GM12872 (cell line): ENCODE data around the gene NCAPH2.

Source experiments
- CTCF ChIP-seq: IDR thresholded peaks from 3 replicates; pipeline ENCODE4 v1.5.1; 2011; ENCODE audit warnings: low read depth, mild to moderate bottlenecking, low read length, moderate library complexity; ENCODE audit not compliant: insufficient read depth

NCAPH2 gene

GRCh38 chr22:50524676-50525103, 16.7 kb downstream of the NCAPH2 start:
- TF ChIP-seq CTCF, result no peak

GRCh38 chr22:50525104-50525857, 17.3 kb downstream of the NCAPH2 start, which contains the start of gene SCO2:
Gene SCO2, minus strand, starts transcription at chr22:50525598. Its CDS starts 1,187 bp downstream, at chr22:50524411.
- peak; percentile 56; the same call in 2 of the 3 replicates for TF ChIP-seq CTCF

GRCh38 chr22:50525858-50526107, 17.8 kb downstream of the NCAPH2 start:
- TF ChIP-seq CTCF, result no peak

GRCh38 chr22:50526108-50526833, 18.2 kb downstream of the NCAPH2 start:
- peak; percentile 65; the same call in 2 of the 3 replicates for TF ChIP-seq CTCF

GRCh38 chr22:50526834-50527801, 19.1 kb downstream of the NCAPH2 start:
- no peak for TF ChIP-seq CTCF

GRCh38 chr22:50527921-50528681, 20.1 kb downstream of the NCAPH2 start:
- no peak for TF ChIP-seq CTCF
